Activated B cell treated with CpG ODN at 0.5 μM for 24 hours (primary cell): ENCODE data around the gene PARS2. TPM values are rescaled to one million over a fixed set of nuclear protein-coding genes. Genes with fewer than 3 reads are reported as not detected.

Experiments
- ATAC-seq: fragments of 200-7000 bp; cut with Tn5 transposase; one replicate; pipeline ENCODE4 v1.10.0; 2021; ENCODE audit warnings: low read depth, mild to moderate bottlenecking, moderate library complexity
- CTCF ChIA-PET: fragments of 350-600 bp; sonication (Branson Sonifier 250); formaldehyde crosslinking; loops from one replicate; lab custom pipeline; 2021; ENCODE audit warnings: antibody characterized with exemption; lab: Charles Lee
- POLR2A ChIA-PET: fragments of 350-600 bp; sonication (Branson Sonifier 250); formaldehyde crosslinking; loops from one replicate; lab custom pipeline; 2021; ENCODE audit warnings: antibody characterized with exemption; lab: Charles Lee
- DNase-seq: peaks from one replicate; pipeline ENCODE4 v3.0.0; 2022
- H3K27ac Mint-ChIP-seq: one replicate; pipeline ENCODE4 v1.8.0; 2020; ENCODE audit warnings: mixed read lengths
- H3K27me3 Mint-ChIP-seq: one replicate; pipeline ENCODE4 v1.8.0; 2021; ENCODE audit warnings: mixed read lengths
- H3K36me3 Mint-ChIP-seq: one replicate; pipeline ENCODE4 v1.8.0; 2021; ENCODE audit warnings: low read depth, mixed read lengths
- H3K4me1 Mint-ChIP-seq: one replicate; pipeline ENCODE4 v1.8.0; 2021; ENCODE audit warnings: mixed read lengths
- H3K4me3 Mint-ChIP-seq: one replicate; pipeline ENCODE4 v1.8.0; 2020; ENCODE audit warnings: mild to moderate bottlenecking, mixed read lengths
- H3K9me3 Mint-ChIP-seq: one replicate; pipeline ENCODE4 v1.8.0; 2020; ENCODE audit warnings: mixed read lengths
- intact Hi-C: fragments of 100-400 bp; cut with micrococcal nuclease; formaldehyde crosslinking; loops from one replicate; pipeline ENCODE4 v1.15.1; 2024
- total RNA-seq: library from RNA; stranded (reverse); gene quantifications from 2 replicates; pipeline ENCODE4 v1.2.3, GENCODE V29; 2022
- TF ChIP-seq, protein P1 (sequence below): fragments of 200-600 bp; IDR thresholded peaks from one replicate; pipeline ENCODE4 v1.8.0; 2022; ENCODE audit warnings: antibody characterized with exemption, mild to moderate bottlenecking

PARS2 gene
- total RNA-seq, 1 donor from 2014 or later = 4.3 TPM

DNA sequence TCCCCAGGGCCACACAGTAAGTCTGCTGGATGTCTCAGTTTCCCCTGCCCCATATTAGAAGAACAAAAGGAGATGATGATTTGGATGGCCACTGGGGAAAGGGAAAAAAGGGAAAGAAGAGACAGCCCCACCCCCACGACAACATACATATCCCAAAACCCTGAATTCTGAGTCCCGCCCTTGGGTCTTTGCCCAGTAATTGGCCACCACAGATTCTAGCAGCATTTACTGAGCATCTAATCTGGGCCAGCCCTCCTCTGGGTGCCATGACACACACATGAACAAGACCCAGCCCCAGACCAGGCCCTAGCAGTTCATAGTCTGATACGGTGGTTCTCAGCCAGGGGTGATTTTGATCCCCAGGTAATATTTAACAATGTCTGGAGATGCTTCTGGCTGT is 53.9 kb downstream of the PARS2 start:
- intact Hi-C loops = no loop called here
- H3K9me3 Mint-ChIP-seq = no peaks in the 10 kb centered on the region
- H3K4me3 Mint-ChIP-seq = no peak overlapping the region
- H3K36me3 Mint-ChIP-seq = no peaks in the 10 kb centered on the region
- peaks cover 11% of the 10 kb centered on the region for H3K27me3 Mint-ChIP-seq
- DNase-seq = no peak
- CTCF ChIA-PET = no interaction called here
- TF ChIP-seq, protein P1, sequence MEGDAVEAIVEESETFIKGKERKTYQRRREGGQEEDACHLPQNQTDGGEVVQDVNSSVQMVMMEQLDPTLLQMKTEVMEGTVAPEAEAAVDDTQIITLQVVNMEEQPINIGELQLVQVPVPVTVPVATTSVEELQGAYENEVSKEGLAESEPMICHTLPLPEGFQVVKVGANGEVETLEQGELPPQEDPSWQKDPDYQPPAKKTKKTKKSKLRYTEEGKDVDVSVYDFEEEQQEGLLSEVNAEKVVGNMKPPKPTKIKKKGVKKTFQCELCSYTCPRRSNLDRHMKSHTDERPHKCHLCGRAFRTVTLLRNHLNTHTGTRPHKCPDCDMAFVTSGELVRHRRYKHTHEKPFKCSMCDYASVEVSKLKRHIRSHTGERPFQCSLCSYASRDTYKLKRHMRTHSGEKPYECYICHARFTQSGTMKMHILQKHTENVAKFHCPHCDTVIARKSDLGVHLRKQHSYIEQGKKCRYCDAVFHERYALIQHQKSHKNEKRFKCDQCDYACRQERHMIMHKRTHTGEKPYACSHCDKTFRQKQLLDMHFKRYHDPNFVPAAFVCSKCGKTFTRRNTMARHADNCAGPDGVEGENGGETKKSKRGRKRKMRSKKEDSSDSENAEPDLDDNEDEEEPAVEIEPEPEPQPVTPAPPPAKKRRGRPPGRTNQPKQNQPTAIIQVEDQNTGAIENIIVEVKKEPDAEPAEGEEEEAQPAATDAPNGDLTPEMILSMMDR = no peak
- no peak overlapping the region for H3K27ac Mint-ChIP-seq
- POLR2A ChIA-PET = no interaction called here
- no peak for ATAC-seq
- peaks cover 8% of the 10 kb centered on the region for H3K4me1 Mint-ChIP-seq

DNA sequence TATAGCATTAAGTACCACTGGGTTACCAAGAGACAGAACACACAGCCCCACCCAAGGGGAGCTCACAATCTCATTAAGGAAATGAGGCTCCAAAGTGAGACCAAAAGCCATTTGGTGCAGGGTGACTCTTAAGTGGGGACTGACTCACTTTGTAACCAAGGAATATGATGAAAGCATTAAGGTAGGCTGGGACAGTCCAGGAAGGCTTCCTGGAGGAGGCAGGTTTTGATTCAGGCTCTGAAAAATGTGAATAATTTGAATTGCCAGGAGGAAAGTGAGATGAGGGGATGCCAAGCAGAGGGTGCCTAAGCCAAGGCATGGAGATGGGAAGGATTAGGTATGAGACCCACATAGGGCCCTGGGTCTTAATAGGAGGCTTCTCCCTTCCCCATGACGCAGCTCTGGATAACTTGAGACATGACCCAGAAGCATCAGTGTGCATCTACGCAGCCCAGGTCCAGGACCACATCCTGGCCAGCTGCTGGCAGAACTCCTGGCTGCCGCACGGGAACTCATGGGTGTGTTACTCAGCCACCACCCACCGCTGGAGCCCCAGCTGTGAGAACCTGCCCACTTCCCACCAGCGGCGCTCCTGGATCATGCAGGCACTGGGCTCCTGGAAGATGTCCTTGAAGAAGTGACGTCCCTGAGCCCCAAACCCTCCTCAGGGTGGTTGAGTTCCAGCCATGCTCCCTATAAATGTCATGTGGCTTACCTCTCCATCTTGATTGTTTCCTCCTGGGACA is 54.6 kb downstream of the PARS2 start:
- ChIA-PET CTCF (no interaction called here), POLR2A (no interaction called here)
- Mint-ChIP-seq H3K27me3 (peaks cover 16% of the 10 kb centered on the region), H3K4me3 (no peak overlapping the region), H3K9me3 (no peaks in the 10 kb centered on the region), H3K36me3 (no peaks in the 10 kb centered on the region), H3K4me1 (peaks cover 1% of the 10 kb centered on the region), H3K27ac (no peak overlapping the region)
- DNase-seq (no peak), ATAC-seq (no peak)
- intact Hi-C loops = no loop called here
- TF ChIP-seq, protein P1 = no peak

DNA sequence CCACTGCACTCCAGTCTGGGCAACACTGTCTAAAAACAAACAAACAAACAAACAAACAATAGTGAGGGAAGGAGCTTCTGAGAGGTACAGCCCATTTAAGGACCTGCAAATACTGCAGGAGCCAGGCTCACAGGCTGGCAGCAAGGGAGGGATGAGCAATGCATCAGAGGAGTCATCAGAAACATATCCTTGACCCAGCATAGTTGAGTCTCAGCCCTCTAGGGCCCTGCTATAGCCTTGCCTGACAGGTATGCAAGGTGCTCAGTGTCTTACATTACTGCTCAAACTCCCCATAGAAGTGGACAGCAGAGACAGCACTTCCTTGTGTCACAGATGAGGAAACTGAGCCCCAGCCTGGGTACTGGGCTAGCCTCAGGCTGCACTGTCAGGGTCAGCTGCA is 55.9 kb downstream of the PARS2 start:
- H3K4me3 Mint-ChIP-seq = no peak overlapping the region
- ChIA-PET POLR2A (no interaction called here), CTCF (no interaction called here)
- no peaks in the 10 kb centered on the region for H3K9me3 Mint-ChIP-seq
- H3K27ac Mint-ChIP-seq = no peak overlapping the region
- DNase-seq = no peak
- no peaks in the 10 kb centered on the region for H3K36me3 Mint-ChIP-seq
- ATAC-seq = no peak
- H3K27me3 Mint-ChIP-seq = peaks cover 18% of the 10 kb centered on the region
- TF ChIP-seq, protein P1 = no peak
- H3K4me1 Mint-ChIP-seq = no peaks in the 10 kb centered on the region
- intact Hi-C loops = no loop called here

Other genes starting within 250 kb of the PARS2 start
- 0.10 and 0.16 TPM in 2 replicates for gene ACOT11, start 216.3 kb downstream of the PARS2 start, total RNA-seq
- not detected in 2 replicates for gene FAM151A, start 141.0 kb downstream of the PARS2 start, total RNA-seq
- gene MROH7, start 122.7 kb downstream of the PARS2 start, total RNA-seq = not detected in 2 replicates
- gene TTC4, start 48.7 kb downstream of the PARS2 start, total RNA-seq = 30.8 and 31.5 TPM in 2 replicates
- 4.9 and 6.0 TPM in 2 replicates for gene TTC22, start 36.8 kb upstream of the PARS2 start, total RNA-seq
- 49.0 and 55.0 TPM in 2 replicates for gene DHCR24, start 122.7 kb upstream of the PARS2 start, total RNA-seq
- not detected in 2 replicates for gene TMEM61, start 216.1 kb upstream of the PARS2 start, total RNA-seq
- gene BSND, start 234.4 kb upstream of the PARS2 start, total RNA-seq = 0.05 TPM in 1 of 2 replicates, not detected in the other